Stimulated activated CD4-positive, alpha-beta T cell treated with anti-CD3 and anti-CD28 coated beads, Interleukin-4, amount 100 ng/mL, for 24 hours (primary cell): ENCODE measurements around the gene IL36G.

Experiments
- DNase-seq: peaks from one replicate; pipeline ENCODE4 v3.0.0-alpha.2; 2020

Gene IL36G

DNA sequence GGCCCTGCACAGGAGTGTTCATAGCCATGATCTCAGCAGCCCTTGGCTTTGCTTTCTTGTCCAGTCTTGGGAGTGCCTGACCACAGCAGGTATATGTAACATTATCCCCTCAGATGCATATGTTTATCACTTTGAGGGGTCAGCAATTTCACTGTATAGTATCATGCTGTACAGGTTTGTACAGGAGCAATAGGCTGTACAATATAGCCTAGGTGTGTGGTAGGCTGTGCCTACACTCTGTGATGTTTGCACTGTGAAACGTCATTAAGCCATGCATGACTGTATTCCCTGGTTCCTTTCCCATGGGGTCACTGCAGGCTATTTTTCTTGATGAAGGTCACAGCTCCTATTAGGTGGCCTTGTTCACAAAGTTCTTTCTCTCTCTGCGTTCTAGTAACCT is 4.7 kb upstream of the IL36G start:
- no peak for DNase-seq

GRCh38 chr2:112979731-112980130 is 1.9 kb downstream of the IL36G start:
- no peak for DNase-seq

DNA sequence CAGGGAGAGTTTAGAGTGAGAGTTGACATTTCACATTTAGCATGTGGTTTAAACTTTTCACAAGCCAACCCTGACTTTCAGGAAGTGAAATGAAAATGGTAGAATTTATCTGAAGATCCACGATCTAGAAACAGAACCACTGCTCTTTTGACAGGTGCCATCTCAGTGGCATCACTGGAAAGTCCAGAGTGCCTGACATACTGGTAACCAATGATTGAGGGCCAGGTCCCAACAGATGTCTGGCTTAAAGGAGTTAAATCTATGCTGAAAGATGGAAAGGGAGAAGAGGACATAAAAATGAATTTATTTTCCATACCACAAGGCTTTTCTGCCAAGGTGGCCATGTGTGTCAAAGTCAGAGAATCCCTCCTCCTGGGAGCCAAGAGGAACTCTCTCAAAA is 2.7 kb downstream of the IL36G start:
- DNase-seq = no peak

- DNase-seq = peak; percentile 23
These were observed 7.3 kb downstream of the IL36G start for GRCh38 chr2:112985090-112985489.

- no peak for DNase-seq
These were observed 11.8 kb downstream of the IL36G start for GRCh38 chr2:112989611-112990010.

GRCh38 chr2:112993831-112994230 is 16.0 kb downstream of the IL36G start:
- no peak for DNase-seq

DNA sequence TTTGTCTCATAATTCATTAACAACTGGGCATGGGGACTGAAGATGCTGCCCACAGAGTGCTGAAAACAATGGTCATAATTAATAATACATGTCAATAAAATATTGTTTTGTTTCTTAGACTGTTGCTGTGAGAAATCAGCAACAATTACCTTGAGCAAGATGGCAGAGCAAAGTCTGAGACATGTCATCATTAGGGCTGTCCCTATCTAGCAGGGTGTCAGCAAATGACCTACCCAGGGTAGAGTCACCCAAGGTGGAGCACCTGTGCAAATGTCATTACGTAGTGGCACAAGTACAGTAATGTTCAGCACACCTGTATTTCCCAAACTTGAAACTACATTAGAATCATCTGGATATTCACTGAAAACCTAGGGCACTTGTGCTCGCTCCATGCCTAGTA is 16.8 kb downstream of the IL36G start:
- no peak for DNase-seq

- no peak for DNase-seq
These were observed 17.6 kb downstream of the IL36G start for GRCh38 chr2:112995346-112995920.

GRCh38 chr2:112996635-112997034 is 18.8 kb downstream of the IL36G start:
- peak; percentile 51 for DNase-seq

GRCh38 chr2:112997151-112997550 is 19.3 kb downstream of the IL36G start:
- no peak for DNase-seq

GRCh38 chr2:113000436-113000835 is 22.6 kb downstream of the IL36G start:
- DNase-seq = no peak

DNA sequence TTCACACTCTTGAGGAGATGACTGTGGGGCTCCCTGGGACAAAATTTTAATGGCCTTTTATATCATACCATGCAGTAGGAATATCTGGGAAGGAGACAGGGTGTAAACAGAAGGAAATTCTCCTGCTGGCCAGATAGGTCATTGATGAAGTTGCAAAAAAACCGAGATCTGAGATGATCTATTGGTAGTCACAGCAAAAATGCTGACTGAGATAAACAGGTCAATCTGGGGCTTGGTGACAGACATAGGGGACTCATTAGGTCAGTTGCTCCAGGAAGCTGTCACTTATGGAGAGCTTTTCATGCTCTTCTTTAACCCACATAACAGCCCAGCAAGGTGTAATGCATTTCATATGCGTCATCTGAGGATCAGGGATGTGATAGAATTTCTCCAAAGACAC is 24.9 kb downstream of the IL36G start:
- no peak for DNase-seq

- no peak for DNase-seq
These were observed 27.3 kb downstream of the IL36G start, which contains the start of gene IL36A for GRCh38 chr2:113005030-113005509. TSS of gene IL36A (plus strand) at chr2:113005459. CDS start at chr2:113005872, 413 bp downstream.

DNA sequence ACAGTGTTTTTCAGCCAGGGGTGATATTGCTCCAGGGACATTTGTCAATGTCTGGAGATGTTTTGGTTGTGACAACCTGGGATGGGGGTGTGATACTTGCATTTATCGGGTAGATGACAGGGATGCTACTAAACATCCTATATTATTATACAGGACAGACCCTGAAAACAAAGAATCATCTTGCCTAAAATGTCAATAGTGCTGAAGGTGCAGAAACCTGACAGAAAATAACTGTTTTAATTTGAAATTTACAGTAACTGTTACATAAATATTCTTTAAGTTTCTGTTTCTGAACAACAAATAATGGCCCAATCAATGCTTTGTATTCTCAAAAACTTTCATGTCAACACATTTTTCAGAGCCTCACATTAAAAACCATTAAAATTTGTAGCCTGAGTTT is 29.4 kb downstream of the IL36G start:
- no peak for DNase-seq

DNA sequence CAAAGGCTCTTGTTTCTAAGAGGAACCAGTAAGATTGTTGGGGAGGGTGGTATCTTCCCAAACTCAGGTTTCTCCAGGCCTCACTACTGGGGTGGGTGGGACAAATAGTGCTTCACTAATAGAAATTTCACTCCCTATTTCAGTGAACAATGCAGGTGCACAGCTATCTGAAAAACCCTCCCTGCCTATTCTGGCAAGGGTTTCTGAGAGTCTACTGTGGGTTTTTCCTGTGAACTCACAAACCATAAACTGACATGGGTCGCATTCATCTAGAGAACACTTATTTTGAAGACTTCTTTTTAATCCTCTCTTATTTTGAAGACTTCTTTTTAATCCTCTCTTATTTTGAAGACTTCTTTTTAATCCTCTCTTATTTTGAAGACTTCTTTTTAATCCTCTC is 31.8 kb downstream of the IL36G start:
- DNase-seq = no peak

DNA sequence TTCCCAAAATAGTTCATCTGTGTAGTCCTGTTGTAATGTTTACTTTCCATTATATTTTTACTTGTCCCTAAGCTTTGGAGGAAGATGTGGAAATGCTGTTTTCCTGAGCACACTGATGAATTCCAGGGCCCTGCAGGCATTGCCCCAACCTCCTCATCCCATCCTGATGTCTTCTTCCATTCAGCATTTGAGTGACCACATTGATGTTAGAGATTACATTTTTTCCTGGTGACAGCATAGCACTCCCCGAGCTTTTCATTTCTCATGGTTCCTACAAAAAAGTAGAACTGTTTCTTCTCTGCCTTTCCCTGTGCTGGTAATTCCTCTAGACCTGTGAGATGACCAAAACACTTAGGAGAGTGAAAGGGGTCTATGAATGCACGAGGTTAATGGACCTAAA is 32.3 kb downstream of the IL36G start:
- no peak for DNase-seq

DNA sequence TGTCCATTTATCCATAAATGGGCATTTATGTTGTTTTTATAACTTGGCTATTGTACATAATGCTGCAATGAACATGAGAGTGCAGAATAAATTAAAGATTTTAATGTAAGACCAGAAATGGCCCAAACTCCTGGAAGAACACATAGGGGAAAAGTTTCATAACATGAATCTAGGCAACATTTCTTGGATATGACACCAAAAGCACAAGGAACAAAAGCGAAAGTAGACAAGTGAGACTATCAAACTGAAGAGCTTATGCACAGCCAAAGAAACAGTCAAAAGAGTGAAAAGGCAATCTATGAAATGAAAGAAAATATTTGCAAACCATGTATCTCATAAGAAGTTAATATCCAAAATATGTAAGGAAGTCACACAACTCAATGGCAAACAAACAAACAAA is 33.3 kb downstream of the IL36G start:
- DNase-seq = no peak

DNA sequence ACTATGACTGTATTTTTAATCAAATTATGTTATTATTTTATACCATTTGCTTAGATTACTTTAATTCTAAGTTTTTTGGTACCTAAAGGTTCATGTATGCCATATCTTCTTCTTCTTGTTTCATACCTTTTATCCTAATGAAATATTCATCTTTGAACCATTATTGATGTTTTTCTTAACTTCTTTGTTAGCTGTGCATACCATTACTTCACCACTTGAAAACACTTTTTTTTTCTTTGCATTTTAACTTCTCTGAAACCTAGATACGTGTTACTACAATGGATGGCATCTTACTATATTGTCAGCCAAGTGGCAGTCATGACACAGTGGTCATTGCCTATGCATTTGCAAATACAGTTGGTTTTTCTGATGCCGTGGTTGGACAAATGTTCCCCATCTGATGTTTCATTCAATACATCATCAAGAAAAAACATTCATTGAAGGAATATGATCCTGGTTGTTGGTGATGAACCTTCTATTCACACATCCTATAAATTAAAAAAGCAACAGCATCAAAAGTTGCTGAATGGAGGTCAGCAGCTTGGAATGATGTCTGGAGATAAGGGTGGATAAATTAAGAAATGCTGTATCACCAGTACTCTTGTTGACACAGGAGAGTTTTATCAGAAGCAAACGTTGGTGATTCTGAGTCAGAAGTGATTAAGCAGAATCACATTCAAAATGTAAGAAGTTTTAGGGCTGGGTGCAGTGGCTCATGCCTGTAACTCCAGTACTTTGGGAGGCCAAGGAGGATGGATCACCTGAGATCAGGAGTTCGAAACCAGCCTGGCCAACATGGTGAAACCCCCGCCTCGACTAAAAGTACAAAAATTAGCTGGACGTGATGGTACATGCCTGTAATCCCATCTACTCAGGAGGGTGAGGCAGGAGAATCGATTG is 34.9 kb downstream of the IL36G start:
- DNase-seq = no peak

DNA sequence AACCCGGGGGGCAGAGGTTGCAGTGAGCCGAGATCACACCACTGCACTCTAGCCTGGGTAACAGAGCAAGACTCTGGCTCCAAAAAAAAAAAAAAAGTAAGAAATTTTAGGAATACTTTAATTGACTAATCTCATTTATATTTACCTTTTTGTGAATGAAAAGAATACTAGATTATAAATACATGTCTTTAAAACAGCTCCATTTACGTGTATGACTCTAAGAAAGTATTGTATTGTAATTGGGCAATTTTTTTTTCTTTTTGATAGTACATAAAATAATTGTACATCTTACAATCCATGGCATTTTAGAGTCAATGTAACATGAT is 35.5 kb downstream of the IL36G start:
- no peak for DNase-seq

- DNase-seq = no peak
These were observed 36.3 kb downstream of the IL36G start for GRCh38 chr2:113014067-113014466.

GRCh38 chr2:113015042-113015441 is 37.2 kb downstream of the IL36G start:
- DNase-seq = no peak

DNA sequence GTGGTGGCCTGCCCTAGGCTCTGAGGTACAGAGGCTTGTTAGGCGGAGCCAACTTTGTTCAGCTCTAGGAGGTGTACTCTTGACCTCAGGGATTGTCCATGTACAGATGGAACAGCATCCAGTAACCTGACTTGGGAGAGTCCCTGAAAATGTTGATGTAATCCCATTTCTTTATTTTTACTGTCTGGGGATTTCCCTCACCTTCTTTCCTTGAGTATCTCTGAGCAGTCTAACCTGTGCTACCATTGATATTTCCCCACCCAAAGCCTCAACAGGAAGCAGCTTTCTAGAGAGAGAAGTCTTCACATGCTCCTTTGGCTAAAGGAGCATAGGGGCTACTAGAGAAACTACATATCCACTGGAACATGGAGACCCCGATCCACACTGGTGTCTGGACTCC is 37.8 kb downstream of the IL36G start:
- DNase-seq = no peak

- DNase-seq = no peak
These were observed 40.7 kb downstream of the IL36G start for GRCh38 chr2:113018509-113018908.

DNA sequence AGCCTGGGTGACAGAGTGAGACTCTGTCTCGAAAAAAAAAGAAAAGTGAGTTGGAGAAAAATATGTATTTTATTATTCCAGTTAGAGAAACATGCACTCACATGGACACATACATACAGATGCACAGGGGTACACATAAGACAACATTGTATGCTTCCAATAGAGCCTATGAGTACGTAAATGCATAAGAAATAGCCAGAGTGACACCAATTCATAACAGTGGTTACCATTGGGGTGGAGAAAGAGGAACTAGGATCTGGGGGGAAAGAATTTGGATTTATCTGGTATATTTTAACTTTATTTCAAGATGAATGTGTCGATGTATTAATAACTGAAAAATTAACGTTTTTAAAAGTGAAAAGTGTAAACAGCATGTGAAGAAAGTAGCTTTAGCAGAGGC is 43.5 kb downstream of the IL36G start:
- DNase-seq = no peak

DNA sequence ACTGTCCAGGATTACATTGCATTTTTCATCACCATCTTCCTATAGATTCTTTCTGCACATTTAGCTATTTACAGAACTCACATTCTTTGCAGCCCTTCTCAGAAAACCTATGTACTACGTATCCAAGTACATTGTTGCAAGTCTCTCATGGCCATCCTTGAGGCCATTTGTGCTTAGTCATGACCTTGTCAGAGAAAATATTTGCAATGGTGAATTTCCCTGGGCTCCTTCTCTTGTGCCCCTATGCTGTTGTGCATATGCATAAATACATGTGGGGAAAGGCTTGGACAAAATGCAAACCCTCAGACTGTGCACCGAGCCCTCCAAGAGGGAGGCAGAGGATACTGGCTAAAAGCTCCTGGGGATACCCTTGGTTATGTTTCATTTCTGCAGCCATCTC is 47.0 kb downstream of the IL36G start:
- DNase-seq = no peak
